Measurements from ENCODE around the gene FOCAD.
"Not testable (repeated sequence)": the region's sequence is repeated elsewhere in the genome, so short reads cannot be mapped to it uniquely, and the experiment has no call there.

FOCAD gene

GRCh38 chr9:20898885-20899554 is 215.0 kb downstream of the FOCAD start:
- no peak for DNase-seq

GRCh38 chr9:20903212-20903611 is 219.2 kb downstream of the FOCAD start:
- no peak for DNase-seq

- DNase-seq: no peak
These were observed 220.9 kb downstream of the FOCAD start for GRCh38 chr9:20904995-20905394.

GRCh38 chr9:20906326-20906725 is 222.3 kb downstream of the FOCAD start:
- no peak for DNase-seq

- no peak for DNase-seq
These were observed 224.4 kb downstream of the FOCAD start for GRCh38 chr9:20908461-20908860.

- DNase-seq: no peak
These were observed 230.5 kb downstream of the FOCAD start for GRCh38 chr9:20914556-20914955.

GRCh38 chr9:20921362-20921761 is 237.3 kb downstream of the FOCAD start:
- no peak for DNase-seq

- no peak for DNase-seq
These were observed 241.4 kb downstream of the FOCAD start for GRCh38 chr9:20925256-20926045.

GRCh38 chr9:20929276-20929675 is 245.2 kb downstream of the FOCAD start:
- DNase-seq: no peak

GRCh38 chr9:20930836-20931235 is 246.8 kb downstream of the FOCAD start:
- DNase-seq: no peak

GRCh38 chr9:20940447-20941173 is 256.6 kb downstream of the FOCAD start:
- DNase-seq: no peak

GRCh38 chr9:20941174-20941690 is 257.2 kb downstream of the FOCAD start:
- peak; percentile 8 to 69 (median 38) for DNase-seq

- no peak for DNase-seq
These were observed 260.4 kb downstream of the FOCAD start for GRCh38 chr9:20944507-20944906.

- no peak for DNase-seq
These were observed 261.2 kb downstream of the FOCAD start for GRCh38 chr9:20945269-20945668.

- DNase-seq: no peak
These were observed 261.8 kb downstream of the FOCAD start for GRCh38 chr9:20945856-20946255.

- no peak for DNase-seq
These were observed 264.6 kb downstream of the FOCAD start for GRCh38 chr9:20948703-20949102.

- no peak for DNase-seq
These were observed 266.6 kb downstream of the FOCAD start for GRCh38 chr9:20950707-20951106.

GRCh38 chr9:20962536-20963225 is 278.6 kb downstream of the FOCAD start:
- no peak for DNase-seq

- no peak for DNase-seq
These were observed 288.6 kb downstream of the FOCAD start for GRCh38 chr9:20972684-20973083.

- DNase-seq: not testable (repeated sequence)
These were observed 289.3 kb downstream of the FOCAD start for GRCh38 chr9:20973246-20973947.

- not testable (repeated sequence) for DNase-seq
These were observed 290.3 kb downstream of the FOCAD start for GRCh38 chr9:20974191-20974938.

Measured in T-helper 1 cell (primary cell).